GM12878 (cell line): ENCODE results near the gene ZNF823. TPM values are rescaled to one million over a fixed set of nuclear protein-coding genes. Genes with fewer than 3 reads are reported as not detected.

Experiments used
- ATAC-seq: fragments of 200-7000 bp; cut with Tn5 transposase; 3 replicates; pipeline ENCODE4 v1.9.1; 2020; ENCODE audit warnings: mild to moderate bottlenecking, moderate library complexity
- BruUV-seq: library from RNA; stranded (reverse); fragments of 400-500 nt; replicated peaks from 2 replicates; lab custom pipeline; 2021; lab: Mats Ljungman, UMichigan
- CTCF ChIA-PET: fragments of 300-600 bp; sonication (Branson Sonifier 250); formaldehyde crosslinking; extraction: SDS; loops from one replicate; lab custom pipeline; 2021; ENCODE audit warnings: inconsistent platforms; lab: Yijun Ruan, JAX
- POLR2A ChIA-PET: fragments of 350-600 bp; formaldehyde crosslinking; extraction: SDS; loops from one replicate; lab custom pipeline; 2021; ENCODE audit warnings: inconsistent platforms; lab: Charles Lee
- RAD21 ChIA-PET: fragments of 300-600 bp; sonication (Branson Sonifier 250); formaldehyde crosslinking; loops from one replicate; lab custom pipeline; 2023; ENCODE audit warnings: antibody characterized with exemption; ENCODE audit not compliant: unreplicated experiment; lab: Charles Lee
- SMC1A ChIA-PET: fragments of 300-600 bp; sonication (Branson Sonifier 250); formaldehyde crosslinking; loops from one replicate; lab custom pipeline; 2023; ENCODE audit not compliant: unreplicated experiment, uncharacterized antibody; lab: Charles Lee
- DNase-seq: peaks from one replicate; pipeline ENCODE4 v3.0.0-alpha.2; 2011; ENCODE audit warnings: low read depth, low spot score
- FAIRE-seq: peaks from 3 replicates; lab custom pipeline; 2011; peaks lifted over from hg19 to GRCh38; lab: Jason Lieb, UNC
- H2AFZ ChIP-seq: 2 replicates; pipeline ENCODE4 v1.6.0; 2011; ENCODE audit warnings: low read depth, low read length, control low read depth; ENCODE audit not compliant: control insufficient read depth
- H3K27ac ChIP-seq: 2 replicates; pipeline ENCODE4 v1.5.1; 2011; ENCODE audit warnings: control low read depth; ENCODE audit not compliant: control insufficient read depth, insufficient read depth
- H3K27me3 ChIP-seq, 2 experiments: replicated peaks in 1 of 2; 2 replicates each; pipeline versions ENCODE4 v1.6.0 to v1.6.1; 2011; ENCODE audit warnings: low read length in 1 of 2; ENCODE audit not compliant: control insufficient read depth in 2 of 2, insufficient read depth in 2 of 2
- H3K36me3 ChIP-seq, 2 experiments: 2 replicates each; pipeline ENCODE4 v1.5.1; 2011; ENCODE audit warnings: low read length in 1 of 2; ENCODE audit not compliant: control insufficient read depth in 2 of 2, insufficient read depth in 2 of 2
- H3K4me1 ChIP-seq: 2 replicates; pipeline ENCODE4 v1.6.1; 2011; ENCODE audit warnings: mild to moderate bottlenecking, low read length, moderate library complexity, mixed read lengths; ENCODE audit not compliant: control insufficient read depth, insufficient read depth
- H3K4me2 ChIP-seq: 2 replicates; pipeline ENCODE4 v1.6.0; 2011; ENCODE audit warnings: control low read depth; ENCODE audit not compliant: control insufficient read depth, insufficient read depth
- H3K4me3 ChIP-seq: fragments of 200-600 bp; sonication (generic); 2 replicates; pipeline ENCODE4 v1.5.1; 2016
- H3K79me2 ChIP-seq: 2 replicates; pipeline ENCODE4 v1.6.0; 2011; ENCODE audit warnings: low read length; ENCODE audit not compliant: control insufficient read depth, insufficient read depth
- H3K9ac ChIP-seq: 2 replicates; pipeline ENCODE4 v1.8.0; 2011; ENCODE audit warnings: low read length, control low read depth, mixed read lengths; ENCODE audit not compliant: control insufficient read depth, insufficient read depth
- H3K9me3 ChIP-seq: replicated peaks from 3 replicates; pipeline ENCODE4 v1.5.1; 2011; ENCODE audit warnings: mild to moderate bottlenecking, low read length; ENCODE audit not compliant: control insufficient read depth, insufficient read depth
- H4K20me1 ChIP-seq: 2 replicates; pipeline ENCODE4 v1.6.0; 2011; ENCODE audit not compliant: control insufficient read depth, insufficient read depth
- CUX1 ChIP-seq: IDR thresholded peaks from 2 replicates; pipeline ENCODE4 v1.6.1; 2012; ENCODE audit warnings: improper control_type of control experiment, low read depth, low read length; ENCODE audit not compliant: insufficient replicate concordance
- FOXM1 ChIP-seq: IDR thresholded peaks from 2 replicates; pipeline ENCODE4 v1.6.1; 2012; ENCODE audit warnings: low read depth, mild to moderate bottlenecking, inconsistent platforms, low read length, moderate library complexity
- GABPA ChIP-seq: IDR thresholded peaks from 2 replicates; pipeline ENCODE4 v1.6.1; 2014; ENCODE audit warnings: antibody characterized with exemption, low read depth, mild to moderate bottlenecking, inconsistent platforms
- KDM1A ChIP-seq: fragments of 200-600 bp; sonication (generic); IDR thresholded peaks from 2 replicates; pipeline ENCODE4 v1.6.1; 2016; ENCODE audit warnings: borderline replicate concordance
- NFIC ChIP-seq: IDR thresholded peaks from 2 replicates; pipeline ENCODE4 v1.6.1; 2012; ENCODE audit warnings: low read depth, mild to moderate bottlenecking, inconsistent platforms, low read length, moderate library complexity
- NR2C1 ChIP-seq: fragments of 450-650 bp; IDR thresholded peaks from 2 replicates; pipeline ENCODE4 v1.6.1; 2017; ENCODE audit warnings: antibody characterized with exemption, mild to moderate bottlenecking, moderate library complexity
- PML ChIP-seq: IDR thresholded peaks from 2 replicates; pipeline ENCODE4 v1.6.1; 2012; ENCODE audit warnings: low read length, inconsistent platforms
- SMARCA5 ChIP-seq: fragments of 450-650 bp; IDR thresholded peaks from 2 replicates; pipeline ENCODE4 v1.6.1; 2017; ENCODE audit warnings: mild to moderate bottlenecking
- SREBF1 ChIP-seq: IDR thresholded peaks from 2 replicates; pipeline ENCODE4 v1.6.1; 2012; ENCODE audit warnings: mild to moderate bottlenecking, low read length
- SREBF2 ChIP-seq: IDR thresholded peaks from 2 replicates; pipeline ENCODE4 v1.6.1; 2012; ENCODE audit warnings: mild to moderate bottlenecking, low read length
- TARDBP ChIP-seq: IDR thresholded peaks from 2 replicates; pipeline ENCODE4 v1.6.1; 2016; ENCODE audit warnings: borderline replicate concordance
- WGBS: methylation state at CpG from one replicate; pipeline ENCODE4 v1.1.6; 2016; ENCODE audit warnings: low lambda C conversion rate; ENCODE audit not compliant: insufficient replicate concordance, insufficient coverage; ENCODE audit errors: missing lambda C conversion rate; 5-methylcytosine and 5-hydroxymethylcytosine counted together
- in situ Hi-C: fragments of 300-500 bp; cut with MboI; formaldehyde crosslinking; loops from 9 replicates; pipeline ENCODE4 v1.14.3; 2018; ENCODE audit warnings: mixed read lengths
- intact Hi-C: fragments of 100-400 bp; cut with micrococcal nuclease; formaldehyde crosslinking; loops from one replicate; pipeline ENCODE4 v1.14.2; 2022; ENCODE audit not compliant: unreplicated experiment
- polyA plus RNA-seq, 11 experiments: library from polyadenylated mRNA; depleted of rRNA in 4 of 11; unstranded in 6 of 11; stranded (reverse) in 5 of 11; fragments of >200 nt; fragmentation: Nextera tagmentation in 4 of 11; fragmentation: Illumina TruSeq in 1 of 11; extraction: Ambion mirVana in 4 of 11; extraction: Trizol in 1 of 11; gene quantifications; 1 replicate in 1 of 11; 2 replicates in 10 of 11; pipeline versions ENCODE4 v1.2.1 to v1.2.3, GENCODE V29; 2011 to 2016; ENCODE audit warnings: inconsistent platforms in 2 of 11, missing spikeins in 2 of 11, low read depth in 1 of 11
- total RNA-seq, 4 experiments: library from RNA; depleted of rRNA in 3 of 4; stranded (reverse); fragments of >200 nt in 3 of 4; fragmentation: Illumina TruSeq in 1 of 4; extraction: Trizol in 1 of 4; gene quantifications; 2 replicates each; pipeline versions ENCODE4 v1.2.1 to v1.2.3, GENCODE V29; 2013 to 2021

Gene ZNF823
- total and polyA plus RNA-seq, 10 of the 15 experiments (the other 5 are each of a cell fraction or from before 2014, with no cell fraction given), result 3.3 to 8.0 (median 4.5) TPM

GRCh38 chr19:11787536-11787935, 48.8 kb upstream of the ZNF823 start (continued):
- TF ChIP-seq KDM1A (no peak), NFIC (no peak), GABPA (no peak)

- TF ChIP-seq SMARCA5 (no peak), PML (no peak)
- DNase-seq, result no peak
- intact Hi-C loops, result no loop called here
- BruUV-seq, result no TSS peak
- Histone ChIP-seq H2AFZ (no peak overlapping the region), H3K9ac (no peak overlapping the region), H3K79me2 (no peaks in the 10 kb centered on the region), H3K4me3 (no peak overlapping the region), H3K36me3 (peaks cover 1 to 9% of the 10 kb centered on the region in 2 experiments; a peak in 3 of 4 replicates), H3K27ac (no peak overlapping the region), H3K4me1 (no peaks in the 10 kb centered on the region), H4K20me1 (no peaks in the 10 kb centered on the region), H3K9me3 (peaks cover 41% of the 10 kb centered on the region), H3K4me2 (no peak overlapping the region), H3K27me3 (no peaks in the 10 kb centered on the region)
- RAD21 ChIA-PET, result no interaction called here
- no peak for FAIRE-seq
- WGBS, result 100% methylated on average over 3 of the region's 3 CpGs
- ATAC-seq, result no peak
- POLR2A ChIA-PET, result no interaction called here
- SMC1A ChIA-PET, result no interaction called here
- CTCF ChIA-PET, result interaction anchor here (2.1 kb wide), 1 partner anchor 14 kb away, joined by 10 read pairs; the partner anchor contains the start of gene ZNF491
- in situ Hi-C loops, result no loop called here
These were observed 45.6 kb upstream of the ZNF823 start for GRCh38 chr19:11784356-11784755.

- CTCF ChIA-PET, result no interaction called here
- no peaks in the 10 kb centered on the region for H3K79me2 ChIP-seq
- H3K4me2 ChIP-seq, result no peak overlapping the region
- no TSS peak for BruUV-seq
- no peak overlapping the region for H3K9ac ChIP-seq
- no peaks in the 10 kb centered on the region for H3K4me1 ChIP-seq
- SMC1A ChIA-PET, result no interaction called here
- H3K9me3 ChIP-seq, result peaks cover 43% of the 10 kb centered on the region
- no peaks in the 10 kb centered on the region for H4K20me1 ChIP-seq
- H2AFZ ChIP-seq, result no peak overlapping the region
- no peaks in the 10 kb centered on the region for H3K27me3 ChIP-seq
- intact Hi-C loops, result no loop called here
- ATAC-seq (no peak), FAIRE-seq (no peak), DNase-seq (no peak)
- peaks cover 3 to 10% of the 10 kb centered on the region in 2 experiments for H3K36me3 ChIP-seq
- RAD21 ChIA-PET, result no interaction called here
- no peak overlapping the region for H3K4me3 ChIP-seq
- in situ Hi-C loops, result no loop called here
- H3K27ac ChIP-seq, result no peak overlapping the region
- POLR2A ChIA-PET, result no interaction called here
- 96% methylated on average over 1 of the region's 1 CpG for WGBS
- no peak for TF ChIP-seq FOXM1
- TF ChIP-seq TARDBP, result no peak
- TF ChIP-seq SREBF1, result no peak
- TF ChIP-seq NR2C1, result no peak
- TF ChIP-seq SREBF2, result no peak
- TF ChIP-seq CUX1, result no peak
These were observed 45.0 kb upstream of the ZNF823 start for GRCh38 chr19:11783767-11784166.
